IMR-90 (cell line): ENCODE data around the gene IGFBP6. TPM values are rescaled to one million over a fixed set of nuclear protein-coding genes. Genes with fewer than 3 reads are reported as not detected.

ENCODE experiments used
- ATAC-seq: fragments of 200-7000 bp; cut with Tn5 transposase; 2 replicates; pipeline ENCODE4 v1.9.1; 2020; ENCODE audit warnings: low read depth, mild to moderate bottlenecking, moderate library complexity
- BruUV-seq: library from RNA; stranded (reverse); fragments of 400-500 nt; replicated peaks from 2 replicates; lab custom pipeline; 2021; lab: Mats Ljungman, UMichigan
- CTCF ChIA-PET: fragments of 300-600 bp; formaldehyde crosslinking; extraction: SDS; loops from one replicate; lab custom pipeline; 2021; ENCODE audit warnings: antibody characterized with exemption; lab: Yijun Ruan, JAX
- POLR2A ChIA-PET: fragments of 300-600 bp; sonication (Branson Sonifier 250); formaldehyde crosslinking; loops from one replicate; lab custom pipeline; 2022; ENCODE audit warnings: antibody characterized with exemption; ENCODE audit not compliant: unreplicated experiment; lab: Charles Lee
- DNase-seq: peaks from one replicate; pipeline ENCODE4 v3.0.0; 2013
- H2AFZ ChIP-seq: replicated peaks from 2 replicates; pipeline ENCODE3; 2013; ENCODE audit warnings: low read length, mild to moderate bottlenecking; ENCODE audit not compliant: poor library complexity
- H2AK5ac ChIP-seq: 2 replicates; pipeline ENCODE4 v1.6.1; 2013; ENCODE audit warnings: low read depth, low read length, inconsistent platforms
- H2AK9ac ChIP-seq: replicated peaks from 2 replicates; pipeline ENCODE3; 2013; ENCODE audit warnings: mild to moderate bottlenecking, low read depth, low read length, moderate library complexity; ENCODE audit not compliant: poor library complexity
- H2BK120ac ChIP-seq: 2 replicates; pipeline ENCODE4 v1.6.1; 2013; ENCODE audit warnings: low read depth, low read length, inconsistent platforms
- H2BK15ac ChIP-seq: 3 replicates; pipeline ENCODE4 v1.6.1; 2013; ENCODE audit warnings: low read depth, low read length, inconsistent platforms
- H2BK20ac ChIP-seq: 2 replicates; pipeline ENCODE4 v1.6.1; 2013; ENCODE audit warnings: low read depth, mild to moderate bottlenecking, inconsistent platforms, low read length, moderate library complexity
- H2BK5ac ChIP-seq: 2 replicates; pipeline ENCODE4 v1.6.1; 2013; ENCODE audit warnings: mild to moderate bottlenecking, low read depth, low read length, inconsistent platforms; ENCODE audit not compliant: poor library complexity, severe bottlenecking
- H3K14ac ChIP-seq: replicated peaks from 2 replicates; pipeline ENCODE4 v1.6.1; 2013; ENCODE audit warnings: low read depth, low read length, inconsistent platforms
- H3K18ac ChIP-seq: 2 replicates; pipeline ENCODE4 v1.6.1; 2013; ENCODE audit warnings: low read depth, low read length, control low read depth
- H3K23ac ChIP-seq: 2 replicates; pipeline ENCODE4 v1.6.1; 2013; ENCODE audit warnings: low read depth, low read length, inconsistent platforms
- H3K27ac ChIP-seq: 2 replicates; pipeline ENCODE4 v1.5.1; 2013; ENCODE audit warnings: mild to moderate bottlenecking, control low read depth, low read length; ENCODE audit not compliant: insufficient read depth
- H3K27me3 ChIP-seq: 2 replicates; pipeline ENCODE4 v1.6.1; 2013; ENCODE audit warnings: low read length; ENCODE audit not compliant: control insufficient read depth, insufficient read depth
- H3K36me3 ChIP-seq: 2 replicates; pipeline ENCODE4 v1.6.1; 2013; ENCODE audit warnings: low read length, mixed read lengths; ENCODE audit not compliant: control insufficient read depth, insufficient read depth
- H3K4ac ChIP-seq: 2 replicates; pipeline ENCODE4 v1.6.1; 2013; ENCODE audit warnings: low read depth, low read length, inconsistent platforms
- H3K4me1 ChIP-seq: 2 replicates; pipeline ENCODE4 v1.6.1; 2013; ENCODE audit warnings: low read length, mixed read lengths; ENCODE audit not compliant: control insufficient read depth, insufficient read depth
- H3K4me2 ChIP-seq: 2 replicates; pipeline ENCODE4 v1.6.1; 2013; ENCODE audit warnings: low read depth, mild to moderate bottlenecking, control low read depth, low read length, moderate library complexity
- H3K4me3 ChIP-seq: 2 replicates; pipeline ENCODE4 v1.5.1; 2013; ENCODE audit warnings: low read depth, mild to moderate bottlenecking, control low read depth, low read length, moderate library complexity; ENCODE audit not compliant: insufficient read depth
- H3K56ac ChIP-seq: 2 replicates; pipeline ENCODE4 v1.6.1; 2013; ENCODE audit warnings: low read length, inconsistent platforms; ENCODE audit not compliant: insufficient read depth; ENCODE audit errors: extremely low read depth
- H3K79me1 ChIP-seq, 2 experiments: 2 replicates each; pipeline ENCODE4 v1.6.1; 2013; ENCODE audit warnings: low read length in 2 of 2, inconsistent platforms in 1 of 2, low read depth in 1 of 2
- H3K9ac ChIP-seq: 2 replicates; pipeline ENCODE4 v1.6.1; 2013; ENCODE audit warnings: low read depth, low read length, control low read depth
- H3K9me1 ChIP-seq: 2 replicates; pipeline ENCODE4 v1.6.1; 2013; ENCODE audit warnings: low read length, inconsistent platforms; ENCODE audit not compliant: insufficient read depth
- H3K9me3 ChIP-seq: 2 replicates; pipeline ENCODE4 v1.6.1; 2013; ENCODE audit warnings: low read length; ENCODE audit not compliant: control insufficient read depth, insufficient read depth
- H4K20me1 ChIP-seq: 2 replicates; pipeline ENCODE4 v1.6.1; 2013; ENCODE audit warnings: low read length, inconsistent platforms; ENCODE audit not compliant: insufficient read depth
- H4K5ac ChIP-seq: 2 replicates; pipeline ENCODE4 v1.6.1; 2013; ENCODE audit warnings: mild to moderate bottlenecking, low read depth, low read length, control low read depth
- H4K8ac ChIP-seq, 2 experiments: 2 replicates each; pipeline ENCODE4 v1.6.1; 2013; ENCODE audit warnings: low read depth in 2 of 2, low read length in 2 of 2, control low read depth in 1 of 2, inconsistent platforms in 1 of 2
- H4K91ac ChIP-seq: 2 replicates; pipeline ENCODE4 v1.6.1; 2013; ENCODE audit warnings: low read depth, low read length, inconsistent platforms; ENCODE audit not compliant: insufficient read depth
- BHLHE40 ChIP-seq: fragments of 150-350 bp; IDR thresholded peaks from 2 replicates; pipeline ENCODE4 v1.6.1; 2016; ENCODE audit warnings: mild to moderate bottlenecking, low read depth, low read length
- CEBPB ChIP-seq: IDR thresholded peaks from 2 replicates; pipeline ENCODE4 v1.6.1; 2012; ENCODE audit warnings: low read depth, low read length, improper control_type of control experiment
- CHD1 ChIP-seq: IDR thresholded peaks from 2 replicates; pipeline ENCODE4 v1.6.1; 2012; ENCODE audit warnings: low read depth, low read length, improper control_type of control experiment
- CTCF ChIP-seq: conservative IDR thresholded peaks from 2 replicates; pipeline ENCODE4 v1.5.1; 2012; ENCODE audit warnings: mild to moderate bottlenecking, low read depth, low read length, improper control_type of control experiment
- ELK1 ChIP-seq: fragments of 150-350 bp; IDR thresholded peaks from 2 replicates; pipeline ENCODE4 v1.6.1; 2016; ENCODE audit warnings: low read depth, mild to moderate bottlenecking, low read length, moderate library complexity, borderline replicate concordance
- FOS ChIP-seq: fragments of 150-350 bp; IDR thresholded peaks from 2 replicates; pipeline ENCODE4 v1.6.1; 2016; ENCODE audit warnings: low read depth, low read length
- MAFK ChIP-seq: IDR thresholded peaks from 2 replicates; pipeline ENCODE4 v1.6.1; 2012; ENCODE audit warnings: low read depth, low read length, improper control_type of control experiment
- MAZ ChIP-seq: IDR thresholded peaks from 2 replicates; pipeline ENCODE4 v1.6.1; 2012; ENCODE audit warnings: low read depth, mild to moderate bottlenecking, low read length, improper control_type of control experiment, moderate library complexity, borderline replicate concordance
- MXI1 ChIP-seq: IDR thresholded peaks from 2 replicates; pipeline ENCODE4 v1.6.1; 2012; ENCODE audit warnings: low read depth, mild to moderate bottlenecking, low read length, moderate library complexity, borderline replicate concordance
- NFE2L2 ChIP-seq: fragments of 150-350 bp; IDR thresholded peaks from 2 replicates; pipeline ENCODE4 v1.6.1; 2016; ENCODE audit warnings: low read depth, mild to moderate bottlenecking, low read length
- POLR2A ChIP-seq: IDR thresholded peaks from 2 replicates; pipeline ENCODE4 v1.6.1; 2012; ENCODE audit warnings: mild to moderate bottlenecking, low read depth, low read length
- RAD21 ChIP-seq: IDR thresholded peaks from 2 replicates; pipeline ENCODE4 v1.6.1; 2012; ENCODE audit warnings: low read length, improper control_type of control experiment
- RCOR1 ChIP-seq: IDR thresholded peaks from 2 replicates; pipeline ENCODE4 v1.6.1; 2012; ENCODE audit warnings: mild to moderate bottlenecking, low read length, improper control_type of control experiment; ENCODE audit not compliant: insufficient replicate concordance
- RFX5 ChIP-seq: IDR thresholded peaks from 2 replicates; pipeline ENCODE4 v1.8.0; 2012; ENCODE audit warnings: low read depth, mild to moderate bottlenecking, low read length, moderate library complexity
- SMC3 ChIP-seq: fragments of 150-350 bp; IDR thresholded peaks from 2 replicates; pipeline ENCODE4 v1.6.1; 2016; ENCODE audit warnings: low read depth, mild to moderate bottlenecking, antibody characterized with exemption, low read length, moderate library complexity
- USF2 ChIP-seq: fragments of 150-350 bp; IDR thresholded peaks from 2 replicates; pipeline ENCODE4 v1.6.1; 2017; ENCODE audit warnings: mild to moderate bottlenecking, antibody characterized with exemption, low read length, low read depth
- dilution Hi-C: fragments of 300-500 bp; cut with HindIII; formaldehyde crosslinking; loops from one replicate; pipeline ENCODE4 v1.14.3; 2018; ENCODE audit warnings: low sequenced_read_pairs; ENCODE audit not compliant: unreplicated experiment
- in situ Hi-C: fragments of 300-500 bp; cut with MboI; formaldehyde crosslinking; loops from 3 replicates; pipeline ENCODE4 v1.14.3; 2019; ENCODE audit warnings: low sequenced_read_pairs, inconsistent platforms, mixed read lengths
- intact Hi-C: fragments of 100-400 bp; cut with micrococcal nuclease; formaldehyde crosslinking; loops from 2 replicates; pipeline ENCODE4 v1.10.0; 2022
- polyA plus RNA-seq, 3 experiments: library from polyadenylated mRNA; depleted of rRNA; stranded (reverse); fragments of >200 nt; gene quantifications; 2 replicates each; pipeline ENCODE4 v1.2.3, GENCODE V29; 2012; ENCODE audit warnings: low replicate concordance in 1 of 3
- total RNA-seq: library from RNA; depleted of rRNA; stranded (reverse); fragments of >200 nt; gene quantifications from 2 replicates; pipeline ENCODE4 v1.2.3, GENCODE V29; 2012

The IGFBP6 gene
- total and polyA plus RNA-seq, 2 of the 4 experiments (the other 2 are of a cell fraction) = 124 to 337 TPM

GRCh38 chr12:53113951-53114350, 16.5 kb downstream of the IGFBP6 start:
- H3K9me1 ChIP-seq = no peaks in the 10 kb centered on the region
- H3K9ac ChIP-seq = no peak overlapping the region
- no peak overlapping the region for H3K18ac ChIP-seq
- H2AK9ac ChIP-seq = no peak overlapping the region
- POLR2A ChIA-PET = no interaction called here
- no peak overlapping the region for H2AFZ ChIP-seq
- H3K79me1 ChIP-seq = no peaks in the 10 kb centered on the region
- H3K36me3 ChIP-seq = no peaks in the 10 kb centered on the region
- H3K9me3 ChIP-seq = no peaks in the 10 kb centered on the region
- H2AK5ac ChIP-seq = no peak overlapping the region
- no peak overlapping the region for H4K8ac ChIP-seq
- DNase-seq = no peak
- H3K4ac ChIP-seq = no peak overlapping the region
- no peak overlapping the region for H4K91ac ChIP-seq
- intact Hi-C loops (no loop called here), in situ Hi-C loops (no loop called here), dilution Hi-C loops (no loop called here)
- H2BK5ac ChIP-seq = no peak overlapping the region
- CTCF ChIA-PET = no interaction called here
- H3K56ac ChIP-seq = no peak overlapping the region
- H3K4me2 ChIP-seq = no peak overlapping the region
- no peaks in the 10 kb centered on the region for H4K20me1 ChIP-seq
- no peak for ATAC-seq
- no TSS peak for BruUV-seq
- H3K14ac ChIP-seq = no peak overlapping the region
- H3K27me3 ChIP-seq = no peaks in the 10 kb centered on the region; the same call in 1 of the 2 replicates
- no peaks in the 10 kb centered on the region for H3K4me1 ChIP-seq
- no peak overlapping the region for H4K5ac ChIP-seq
- no peak overlapping the region for H3K4me3 ChIP-seq
- H2BK15ac ChIP-seq = no peak overlapping the region
- no peak overlapping the region for H2BK120ac ChIP-seq
- no peak overlapping the region for H2BK20ac ChIP-seq
- H3K23ac ChIP-seq = no peak overlapping the region
- no peak for TF ChIP-seq NFE2L2
- no peak for TF ChIP-seq RFX5
- TF ChIP-seq MAFK = no peak
- no peak for TF ChIP-seq FOS
- no peak for TF ChIP-seq USF2
- no peak for TF ChIP-seq MAZ
- no peak for TF ChIP-seq SMC3
- TF ChIP-seq CEBPB = no peak
- no peak for TF ChIP-seq BHLHE40
- TF ChIP-seq ELK1 = no peak
- TF ChIP-seq MXI1 = no peak
- no peak for TF ChIP-seq CTCF
- TF ChIP-seq RCOR1 = no peak
- TF ChIP-seq POLR2A = no peak
- TF ChIP-seq RAD21 = no peak
- no peak for TF ChIP-seq CHD1
- H3K27ac ChIP-seq = no peak overlapping the region
